H1 (cell line): ENCODE results near the gene PIAS4.

Source experiments
- CTCF ChIP-seq, 3 experiments: IDR thresholded peaks; 1 replicate in 2 of 3; 2 replicates in 1 of 3; pipeline versions ENCODE4 v1.5.1 to v1.6.1; 2011; ENCODE audit warnings: low read length in 3 of 3, mild to moderate bottlenecking in 3 of 3, inconsistent platforms in 2 of 3, low read depth in 1 of 3, moderate library complexity in 1 of 3; ENCODE audit not compliant: insufficient read depth in 1 of 3; ENCODE audit errors: control extremely low read depth in 1 of 3
- EGR1 ChIP-seq: IDR thresholded peaks from 2 replicates; pipeline ENCODE4 v1.6.1; 2011; ENCODE audit warnings: low read depth, low read length, borderline replicate concordance
- EP300 ChIP-seq, 2 experiments: IDR thresholded peaks; 1 replicate in 1 of 2; 2 replicates in 1 of 2; pipeline ENCODE4 v1.6.1; 2011 to 2012; ENCODE audit warnings: low read depth in 2 of 2, low read length in 2 of 2, mild to moderate bottlenecking in 2 of 2, borderline replicate concordance in 1 of 2, inconsistent platforms in 1 of 2, moderate library complexity in 1 of 2
- HDAC2 ChIP-seq, 2 experiments: fragments of 300-600 bp in 1 of 2; sonication (generic) in 1 of 2; IDR thresholded peaks; 2 replicates each; pipeline ENCODE4 v1.6.1; 2011 to 2012; ENCODE audit warnings: low read depth in 2 of 2, low read length in 2 of 2, mild to moderate bottlenecking in 2 of 2, moderate library complexity in 2 of 2, borderline replicate concordance in 1 of 2, inconsistent platforms in 1 of 2
- JUND ChIP-seq: IDR thresholded peaks from 2 replicates; pipeline ENCODE4 v1.6.1; 2011; ENCODE audit warnings: mild to moderate bottlenecking, improper control_type of control experiment, low read length
- MAX ChIP-seq: IDR thresholded peaks from 2 replicates; pipeline ENCODE4 v1.6.1; 2012; ENCODE audit warnings: inconsistent platforms
- POLR2A ChIP-seq, 2 experiments: IDR thresholded peaks; 1 replicate in 1 of 2; 2 replicates in 1 of 2; pipeline ENCODE4 v1.6.1; 2011; ENCODE audit warnings: low read depth in 2 of 2, low read length in 2 of 2, mild to moderate bottlenecking in 2 of 2; ENCODE audit errors: control extremely low read depth in 1 of 2
- SIN3A ChIP-seq, 2 experiments: IDR thresholded peaks in 1 of 2; conservative IDR thresholded peaks in 1 of 2; 2 replicates each; pipeline ENCODE4 v1.6.1; 2011 to 2012; ENCODE audit warnings: low read length in 2 of 2, improper control_type of control experiment in 1 of 2, low read depth in 1 of 2, mild to moderate bottlenecking in 1 of 2
- SP1 ChIP-seq: IDR thresholded peaks from 2 replicates; pipeline ENCODE4 v1.6.1; 2011; ENCODE audit warnings: low read depth, low read length
- TBP ChIP-seq: IDR thresholded peaks from 2 replicates; pipeline ENCODE4 v1.6.1; 2011; ENCODE audit warnings: low read depth, low read length, improper control_type of control experiment

- TF ChIP-seq CTCF (IDR thresholded peaks at IDR 0.05; ENCODE audit: control extremely low read depth in 1 of 3, insufficient read depth in 1 of 3, low read depth in 1 of 3, low read length in 3 of 3), result no peak
- no peak for TF ChIP-seq TBP
- no peak for TF ChIP-seq EGR1
- no peak for TF ChIP-seq EP300 (IDR thresholded peaks at IDR 0.05; ENCODE audit: borderline replicate concordance in 1 of 2, low read depth in 2 of 2, low read length in 2 of 2)
- TF ChIP-seq HDAC2 (IDR thresholded peaks at IDR 0.05; ENCODE audit: borderline replicate concordance in 1 of 2, low read depth in 2 of 2, low read length in 2 of 2), result no peak
- TF ChIP-seq JUND, result no peak
- no peak for TF ChIP-seq POLR2A (IDR thresholded peaks at IDR 0.05; ENCODE audit: control extremely low read depth in 1 of 2, low read depth in 2 of 2, low read length in 2 of 2)
- no peak for TF ChIP-seq SIN3A (conservative IDR thresholded peaks at IDR 0.05 in 1 of 2, IDR thresholded peaks at IDR 0.05 in 1 of 2; ENCODE audit: low read depth in 1 of 2, low read length in 2 of 2)
- TF ChIP-seq MAX, result no peak
- TF ChIP-seq SP1, result no peak
Observed at GRCh38 chr19:4034048-4035017, 26.8 kb downstream of the PIAS4 start.
